GM18499 (cell line): ENCODE results near the gene TMEM235.

Experiments used
- ATAC-seq: cut with Tn5 transposase; IDR thresholded peaks from one replicate; pipeline ENCODE4 v1.9.1; 2021; ENCODE audit warnings: moderate number of reproducible peaks; ENCODE audit not compliant: insufficient read depth, unreplicated experiment

The TMEM235 gene

DNA sequence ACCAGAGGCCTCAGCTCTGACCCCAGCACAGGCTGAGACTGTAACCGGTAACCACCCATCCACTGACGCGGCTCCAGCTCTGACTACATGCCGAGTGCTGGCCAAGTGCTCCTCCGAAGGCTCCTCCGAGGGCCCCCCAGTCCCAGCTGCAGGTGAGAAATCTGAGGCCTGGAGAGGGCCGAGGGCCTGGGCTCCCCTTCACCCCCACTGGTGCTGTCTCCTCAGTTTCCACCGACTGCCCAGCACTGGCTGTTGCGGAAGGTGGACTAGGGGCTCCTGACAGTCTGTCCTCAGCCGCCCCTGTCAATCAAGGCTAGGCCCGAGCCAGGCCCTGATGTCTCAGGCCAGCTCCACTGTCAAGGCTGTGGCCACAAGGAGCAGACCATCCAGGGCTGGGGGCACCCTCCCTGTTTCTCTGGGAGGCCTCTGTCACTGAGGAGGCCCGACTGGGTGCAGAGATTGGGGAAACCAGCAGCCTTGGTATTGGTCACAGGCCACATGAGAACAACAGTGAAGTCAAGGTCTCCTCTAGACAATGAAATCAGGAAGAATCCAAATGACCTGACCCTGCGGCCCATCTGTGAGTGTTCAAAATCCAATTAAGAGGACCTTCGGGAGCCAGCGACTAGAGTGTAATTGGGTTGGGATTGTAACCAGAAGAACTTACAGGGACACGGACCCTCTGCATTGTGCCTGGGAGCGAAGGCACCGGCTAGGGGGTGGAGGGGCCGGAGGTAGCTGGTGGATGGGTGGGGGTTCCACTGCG, 5.1 kb downstream of the TMEM235 start:
- no peak for ATAC-seq

DNA sequence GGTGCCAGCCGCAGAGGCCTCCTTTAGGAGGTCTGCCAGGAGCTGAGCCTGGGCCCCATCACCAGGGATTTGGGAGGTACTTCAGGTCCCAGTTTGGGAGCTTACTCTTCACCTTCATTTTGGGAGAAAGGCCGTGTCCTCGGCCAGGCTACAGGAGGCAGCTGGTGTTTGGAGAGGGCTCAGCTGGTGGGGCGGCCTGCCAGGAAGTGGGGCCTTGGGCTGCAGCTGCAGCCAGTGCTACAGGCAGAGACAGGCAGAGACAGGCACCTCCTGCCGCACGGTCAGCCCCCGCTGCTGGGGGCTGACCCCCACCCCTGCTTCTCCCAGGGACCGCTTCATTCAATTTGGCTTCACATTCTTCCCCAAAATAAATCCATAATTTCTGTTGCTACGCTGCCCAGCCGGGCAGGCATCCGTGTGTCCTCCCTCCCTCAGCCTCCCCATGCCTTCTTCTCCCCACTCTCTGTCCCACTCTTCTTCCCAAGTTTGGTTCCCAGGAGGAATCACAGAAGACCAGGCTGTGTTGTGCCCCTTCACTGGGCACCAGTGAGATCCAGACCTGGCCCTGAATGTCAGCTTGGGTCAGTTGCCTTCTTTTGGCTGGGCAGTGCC, 6.1 kb downstream of the TMEM235 start:
- no peak for ATAC-seq

DNA sequence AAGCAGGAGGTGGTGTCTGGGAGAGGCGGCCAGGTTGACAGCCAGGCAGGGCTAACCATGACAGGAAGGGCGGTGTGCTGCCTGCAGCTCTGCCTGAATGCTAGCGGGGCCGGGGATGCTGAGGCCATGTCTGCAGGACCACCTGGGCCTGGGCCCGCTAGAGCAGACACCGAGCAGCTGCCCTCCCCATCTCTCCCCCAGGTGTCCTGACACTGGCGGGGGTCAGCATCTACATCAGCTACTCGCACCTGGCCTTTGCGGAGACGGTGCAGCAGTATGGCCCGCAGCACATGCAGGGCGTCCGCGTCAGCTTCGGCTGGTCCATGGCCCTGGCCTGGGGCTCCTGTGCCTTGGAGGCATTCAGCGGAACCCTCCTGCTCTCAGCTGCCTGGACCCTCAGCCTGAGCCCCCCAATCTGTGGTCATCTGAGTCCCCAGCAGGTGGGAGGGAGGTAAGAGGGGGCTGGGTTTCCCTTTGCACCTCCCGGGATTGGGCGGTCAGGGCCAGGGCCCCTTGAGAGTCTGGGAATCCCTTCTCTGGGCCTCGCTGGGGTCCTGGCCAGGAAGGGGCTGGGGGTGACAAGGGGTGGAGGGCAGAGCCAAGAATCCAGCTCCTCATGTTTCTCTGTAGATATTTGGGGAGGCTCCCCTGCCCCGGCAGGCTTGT, 7.5 kb downstream of the TMEM235 start:
- ATAC-seq = no peak

DNA sequence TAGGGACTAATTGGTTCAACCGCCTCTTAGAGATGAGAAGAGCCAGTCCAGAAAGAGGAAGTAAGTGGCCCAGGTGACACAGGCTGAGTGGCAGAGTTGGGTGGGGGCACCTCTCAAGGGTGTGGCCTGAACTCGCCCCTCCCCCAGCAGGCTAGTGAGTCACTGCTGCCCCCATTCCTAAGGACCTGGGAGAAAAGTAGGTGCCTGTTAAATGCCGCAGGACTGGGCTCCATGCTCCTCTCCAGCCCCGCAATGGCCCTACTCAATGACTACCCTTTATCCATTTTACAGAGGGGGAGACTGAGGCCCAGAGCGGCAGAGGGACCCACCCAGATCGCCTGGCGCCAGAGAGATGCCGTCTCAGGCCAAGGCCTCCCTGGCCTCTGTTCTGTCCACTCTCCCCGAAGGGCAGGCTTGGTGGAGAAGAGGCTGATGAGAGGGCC, 8.1 kb downstream of the TMEM235 start:
- no peak for ATAC-seq

DNA sequence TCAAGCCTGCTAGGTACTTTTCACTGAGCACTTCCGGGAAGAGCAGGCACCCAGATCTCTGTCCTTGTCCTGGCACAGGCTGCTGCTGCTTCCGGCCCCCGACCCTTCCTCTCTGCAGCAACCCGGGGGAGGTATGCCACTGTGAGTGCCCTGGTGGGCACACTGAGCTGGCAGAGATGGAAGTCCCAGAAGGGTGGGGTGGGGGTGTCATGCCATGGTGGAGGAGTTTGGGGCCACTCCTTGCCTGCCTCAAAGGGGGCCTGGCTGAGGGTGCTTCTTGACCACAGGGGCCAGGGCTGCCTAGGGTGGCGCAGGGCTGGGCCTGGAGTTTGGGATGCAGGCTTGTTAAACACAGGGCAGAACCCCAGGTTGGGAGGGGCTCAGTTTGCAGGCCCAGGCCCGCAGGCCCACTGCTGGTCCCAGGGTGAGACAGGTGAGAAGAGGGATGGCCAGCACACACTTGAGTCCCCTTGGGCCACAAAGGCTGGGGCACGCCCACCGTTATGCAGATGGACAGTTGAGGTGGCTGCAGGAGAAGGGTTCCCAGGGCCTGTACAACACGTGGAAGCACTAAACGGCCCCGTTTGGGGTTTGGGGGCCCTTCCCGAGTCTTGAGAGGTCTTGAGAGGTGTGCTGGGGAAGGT, 8.7 kb downstream of the TMEM235 start:
- no peak for ATAC-seq

DNA sequence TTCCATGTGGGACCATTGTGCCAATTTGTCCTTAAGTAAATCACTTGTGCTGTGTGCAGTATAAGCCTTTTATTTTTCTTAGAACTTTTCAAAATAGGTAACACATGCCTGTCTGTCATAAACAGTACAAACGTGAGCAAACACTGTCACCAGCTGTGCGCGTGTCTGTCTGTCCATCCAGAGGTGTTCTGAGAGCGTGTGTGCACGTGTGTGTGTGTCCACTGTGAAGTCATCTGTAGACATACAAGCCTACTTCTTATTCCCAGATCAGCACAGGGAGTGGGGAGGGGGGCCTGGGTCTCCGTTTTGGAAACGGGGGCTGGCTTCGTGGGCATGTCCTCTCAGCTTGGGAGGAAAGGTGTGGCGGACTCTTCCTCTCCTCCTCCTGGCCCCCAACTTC, 9.4 kb downstream of the TMEM235 start:
- ATAC-seq = no peak

DNA sequence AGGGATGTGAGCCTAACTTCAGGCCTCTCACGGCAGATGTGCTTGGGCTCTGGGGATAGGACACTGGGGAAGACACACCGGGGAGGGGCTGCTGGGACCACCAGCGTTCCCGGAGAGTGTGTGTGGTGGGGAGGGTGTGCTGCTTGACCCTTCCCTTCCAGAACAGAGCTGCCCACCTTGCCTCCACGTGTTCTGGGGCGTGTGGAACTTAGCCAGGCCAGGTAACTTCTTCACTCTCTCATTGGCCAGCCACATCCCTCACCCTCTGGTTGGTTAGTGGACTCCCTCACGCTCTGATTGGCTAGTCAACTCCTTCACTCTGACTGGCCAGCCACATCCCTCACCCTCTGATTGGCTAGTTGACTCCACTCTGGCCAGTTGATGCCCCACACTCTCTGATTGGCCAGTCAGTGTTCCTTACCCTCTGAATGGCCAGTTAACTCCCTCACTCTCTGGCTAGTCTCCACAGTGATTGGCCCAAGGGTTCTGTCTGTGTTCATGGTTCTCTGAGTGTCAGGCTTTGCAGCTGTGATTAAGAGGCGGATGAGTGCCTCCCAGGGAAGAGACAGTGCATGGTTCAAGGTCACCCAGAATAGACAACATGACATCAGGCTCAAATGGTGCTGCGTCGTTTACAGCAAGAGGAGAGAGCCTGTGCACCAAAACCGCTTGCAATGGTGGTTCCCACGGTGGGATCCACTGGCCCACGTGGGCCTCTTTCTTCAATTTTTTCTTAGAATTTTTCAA, 10.0 kb downstream of the TMEM235 start:
- no peak for ATAC-seq

DNA sequence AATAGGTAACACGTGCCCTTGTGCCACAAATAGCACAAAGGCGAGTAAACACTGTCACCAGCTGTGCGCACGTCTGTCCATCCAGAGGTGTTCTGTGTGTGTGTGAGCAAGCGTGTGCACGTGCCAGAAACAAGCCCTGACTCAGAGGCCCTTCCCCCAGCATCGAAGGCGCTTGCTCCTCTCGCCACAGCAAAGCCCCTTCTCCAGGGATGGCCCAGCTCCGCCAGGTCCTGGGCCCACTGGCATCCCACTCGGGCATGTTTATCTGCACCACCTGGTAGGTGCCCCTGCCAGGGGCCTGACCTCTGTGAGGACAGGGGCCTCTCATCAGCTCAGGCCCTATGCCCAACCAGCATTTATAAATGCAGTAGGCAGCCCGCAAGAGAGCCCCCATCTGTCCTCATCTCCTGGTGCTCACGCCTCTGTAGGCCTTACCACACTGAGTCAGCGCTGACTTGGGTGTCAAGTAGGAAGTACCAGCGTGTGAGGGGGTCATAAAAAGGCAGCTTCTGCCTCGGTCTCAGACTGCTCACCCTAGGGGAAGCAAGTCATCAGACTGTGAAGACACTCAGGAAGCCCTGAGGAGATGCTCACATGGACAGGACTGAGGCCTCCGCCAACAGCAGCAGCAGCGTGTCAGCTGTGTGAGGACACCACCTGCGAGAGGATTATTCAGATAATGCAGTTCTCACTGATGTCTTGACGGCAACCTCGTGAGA, 10.8 kb downstream of the TMEM235 start:
- ATAC-seq = no peak

DNA sequence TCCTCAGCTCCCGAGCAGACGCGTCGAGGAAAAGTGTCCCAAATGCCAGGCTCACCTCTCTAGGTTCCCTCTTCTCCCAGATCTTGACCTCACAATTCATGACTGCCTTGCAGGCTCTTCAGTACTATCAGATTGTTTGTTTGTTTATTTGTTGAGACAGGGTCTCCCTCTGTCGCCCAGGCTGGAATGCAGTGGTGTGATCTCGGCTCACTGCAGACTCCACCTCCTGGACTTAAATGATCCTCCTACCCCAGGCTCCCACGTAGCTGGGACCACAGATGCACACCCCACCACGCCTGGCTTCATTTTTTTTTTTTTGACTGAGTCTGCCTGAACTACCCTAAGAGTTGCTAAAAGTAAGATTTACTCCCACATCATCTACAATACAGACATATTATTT, 15.9 kb downstream of the TMEM235 start:
- ATAC-seq = no peak

DNA sequence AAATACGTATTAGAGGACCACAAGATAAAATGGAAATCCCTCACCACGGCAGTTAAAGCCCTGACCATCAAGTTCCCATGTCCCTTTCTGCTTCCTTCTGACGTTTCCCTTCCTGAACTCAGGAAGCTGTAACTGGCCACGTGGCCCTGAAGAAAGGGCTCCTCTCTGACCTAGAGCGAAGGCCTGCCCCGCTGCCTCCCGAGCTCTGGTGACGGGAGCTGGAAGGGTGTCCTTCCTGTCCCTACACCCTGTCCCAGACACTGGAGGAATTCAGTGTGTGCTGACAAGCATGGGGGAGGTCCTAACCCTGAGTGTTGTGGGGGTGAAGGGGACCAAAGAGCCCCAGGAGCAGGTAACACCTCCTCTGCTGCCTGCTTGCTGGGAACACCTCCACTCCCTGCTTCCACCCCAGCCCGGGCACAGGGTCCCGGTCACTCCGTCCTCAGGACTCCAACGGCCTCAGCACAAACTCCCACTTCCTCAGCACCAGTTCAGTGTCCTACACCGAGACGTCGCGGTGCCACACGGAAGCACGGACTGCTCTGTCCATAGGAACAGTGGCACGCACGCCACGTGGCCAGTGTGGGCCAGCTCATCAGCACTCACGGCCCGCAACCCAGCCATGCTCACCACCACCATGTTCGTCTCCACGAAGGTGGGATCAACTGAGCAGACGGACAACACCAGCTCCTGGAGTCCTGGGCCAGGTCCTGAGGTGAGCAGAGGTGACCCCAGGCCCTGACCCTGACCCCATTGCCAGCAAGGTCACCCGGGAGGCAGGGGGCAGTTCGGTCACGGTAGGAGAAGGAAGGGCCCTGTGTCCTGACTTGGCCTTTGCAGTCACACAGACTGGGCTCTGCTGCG, 16.9 kb downstream of the TMEM235 start:
- ATAC-seq = no peak

DNA sequence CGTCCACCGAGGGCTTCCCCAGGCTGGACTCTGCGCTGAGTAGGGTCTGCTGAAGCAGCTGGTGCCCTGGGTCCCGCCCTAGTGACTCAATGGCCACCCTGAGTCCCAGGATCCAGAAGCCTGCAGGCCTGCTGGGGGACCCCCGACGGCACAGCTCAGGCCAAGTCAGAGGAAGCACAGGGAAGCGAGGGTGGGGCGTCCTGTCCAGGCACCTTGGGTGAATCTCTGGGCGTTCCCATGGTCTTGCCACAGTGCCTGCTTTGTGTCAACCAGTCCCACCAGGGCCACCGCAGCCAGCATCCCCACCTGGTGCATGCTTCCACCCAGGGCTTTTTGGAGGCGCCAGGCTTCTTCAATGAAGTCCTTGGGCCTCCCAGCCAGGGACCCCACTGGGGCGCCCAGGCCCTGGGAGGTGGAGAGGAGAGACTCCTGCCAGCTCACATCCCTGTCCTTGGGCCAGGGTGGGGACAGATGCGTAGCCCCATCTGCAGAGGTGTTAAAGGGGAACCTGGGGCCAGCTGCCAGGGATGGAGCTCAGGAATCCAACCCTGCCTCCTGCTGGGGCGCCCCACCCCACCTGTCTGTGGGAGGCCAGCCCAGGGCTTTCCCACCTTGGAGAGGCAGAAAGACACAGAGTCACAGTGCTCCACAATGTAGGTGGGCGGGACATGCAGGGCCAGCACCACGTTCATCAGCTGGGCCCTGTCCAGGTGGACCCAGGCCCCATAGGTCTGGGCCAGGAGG, 17.8 kb downstream of the TMEM235 start:
- no peak for ATAC-seq

DNA sequence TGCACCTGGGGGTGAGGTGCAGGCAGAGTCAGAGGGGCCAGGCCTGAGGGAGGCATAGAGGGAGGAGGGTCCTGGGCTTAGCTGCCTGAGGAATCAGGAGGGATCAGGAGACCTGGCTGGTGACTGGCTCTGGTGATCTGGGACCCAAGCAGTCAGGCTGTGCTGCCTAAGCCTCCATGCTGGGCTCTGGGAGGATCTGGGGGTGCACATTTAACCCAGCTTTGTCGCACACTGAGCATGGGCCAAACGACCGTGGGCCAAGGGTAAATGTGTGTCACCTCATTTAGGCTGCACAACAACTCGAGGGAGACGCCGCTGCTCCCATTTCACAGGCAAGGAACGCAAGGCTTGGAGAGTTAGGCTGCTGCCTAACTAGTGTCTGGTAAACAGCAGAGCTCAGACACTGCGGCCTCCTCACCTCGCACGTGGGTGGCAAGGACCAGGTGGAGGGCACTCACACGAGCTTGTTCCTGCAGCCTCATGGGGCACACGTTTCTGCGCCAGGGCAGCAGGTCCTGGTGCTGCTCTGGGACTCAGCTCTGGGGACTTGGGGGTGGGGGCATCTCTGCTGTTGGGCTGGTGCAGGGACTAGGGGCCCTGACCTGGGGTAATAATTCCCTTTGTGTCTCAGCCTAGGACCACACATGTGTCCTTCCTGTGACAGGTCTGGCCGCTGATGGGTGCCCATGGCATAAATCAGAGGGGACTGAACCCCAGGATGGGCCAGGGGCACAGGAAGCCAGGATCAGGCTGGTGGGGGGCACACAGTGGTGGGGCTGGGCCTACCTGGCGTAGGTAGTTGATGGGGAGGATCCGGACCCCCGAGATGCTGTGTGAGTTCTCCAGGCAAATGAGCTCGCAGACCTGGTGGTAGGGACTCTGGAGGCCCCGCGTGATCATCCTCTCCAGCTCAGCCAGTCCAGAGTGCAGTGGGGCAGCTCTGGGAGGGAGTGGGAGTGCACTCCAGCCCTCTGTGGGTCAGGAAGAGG, 18.7 kb downstream of the TMEM235 start:
- no peak for ATAC-seq

DNA sequence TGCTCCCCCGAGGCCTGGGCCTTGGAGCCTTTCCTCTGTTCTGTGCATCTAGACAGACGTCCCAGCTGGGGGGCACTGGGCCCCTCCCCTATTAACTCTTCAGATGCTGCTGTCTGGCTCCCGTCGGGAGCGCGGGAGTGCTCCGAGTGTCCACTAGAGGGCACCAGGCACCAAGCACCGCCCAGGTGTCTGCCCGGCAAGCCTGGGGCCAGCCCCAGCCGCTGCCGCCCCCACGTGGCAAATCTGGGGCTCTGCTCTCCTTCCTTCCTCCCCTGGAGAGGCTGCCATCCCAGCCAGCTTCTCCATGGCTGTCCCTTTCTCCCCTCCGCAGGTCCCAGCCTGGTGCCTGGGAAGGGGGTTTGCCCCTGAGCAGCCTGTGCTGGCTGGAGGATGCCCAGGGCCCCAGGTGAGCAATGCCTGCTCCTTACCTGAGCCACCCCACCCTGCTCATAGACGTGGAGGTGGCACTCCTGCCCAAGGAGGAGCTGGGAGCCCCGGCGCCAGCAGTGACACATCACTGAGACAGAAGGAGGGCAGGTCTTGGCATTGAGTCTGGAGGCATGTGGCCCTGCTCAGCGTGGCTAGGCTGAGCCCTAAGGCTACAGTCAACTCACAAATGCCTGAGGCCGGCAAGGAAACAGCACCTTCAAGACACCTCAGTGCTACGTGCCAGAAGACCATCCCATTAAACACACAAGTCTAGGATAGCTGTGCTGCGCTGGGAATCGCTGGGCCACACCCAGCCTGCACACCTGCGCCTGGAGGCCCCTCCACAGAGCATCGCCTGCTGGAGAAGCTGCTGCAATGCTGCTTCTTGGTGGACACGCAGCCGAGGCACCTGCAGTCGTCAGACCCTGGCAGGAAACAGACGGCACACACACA, 19.7 kb downstream of the TMEM235 start:
- no peak for ATAC-seq

DNA sequence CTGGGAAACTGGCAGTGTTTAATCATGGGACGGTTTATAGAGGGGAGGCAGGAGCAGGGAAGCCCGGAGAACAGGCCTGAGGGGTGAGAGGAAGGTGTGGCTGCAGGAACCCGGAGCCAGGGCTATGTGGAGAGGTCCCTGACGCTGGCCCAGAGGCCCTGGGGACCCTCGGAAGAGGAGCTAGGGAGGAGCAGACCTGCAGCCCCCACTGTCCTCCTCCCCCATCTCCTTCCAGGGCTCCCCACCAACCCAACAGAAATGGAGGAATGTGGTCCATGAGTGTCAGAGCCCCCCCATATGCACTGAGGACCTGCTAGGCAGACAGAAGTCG, 20.3 kb downstream of the TMEM235 start:
- no peak for ATAC-seq

DNA sequence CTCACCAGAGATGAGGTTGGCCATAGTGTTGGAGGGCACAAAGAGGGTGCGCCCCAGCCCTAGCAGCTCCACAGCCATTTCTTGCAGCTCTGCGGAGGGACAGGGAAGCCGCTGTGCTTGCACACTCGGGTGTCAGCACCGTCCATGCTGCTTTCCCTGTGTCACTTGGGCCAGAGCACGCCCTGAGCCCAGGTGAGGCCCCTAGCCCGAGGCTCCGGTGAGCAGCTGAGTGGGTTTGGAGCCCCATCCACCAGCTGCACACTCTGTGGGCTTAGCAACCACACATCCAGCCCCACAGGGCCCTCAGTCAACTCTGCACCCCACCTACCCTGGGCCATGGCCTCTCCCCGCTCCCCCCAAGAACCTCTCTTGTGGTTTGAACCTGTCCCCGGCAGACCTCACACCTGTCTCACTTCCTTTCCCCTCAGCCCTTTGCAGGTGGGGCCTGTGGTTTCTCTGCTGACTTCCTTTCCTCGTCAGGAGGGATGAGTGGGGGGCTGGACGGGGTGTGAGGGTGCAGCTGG, 20.7 kb downstream of the TMEM235 start:
- ATAC-seq = no peak
